Measurements from ENCODE around the gene RELL2.
A peak's percentile ranks its signal among the peaks of the same experiment; 100 is the strongest.

The RELL2 gene

DNA sequence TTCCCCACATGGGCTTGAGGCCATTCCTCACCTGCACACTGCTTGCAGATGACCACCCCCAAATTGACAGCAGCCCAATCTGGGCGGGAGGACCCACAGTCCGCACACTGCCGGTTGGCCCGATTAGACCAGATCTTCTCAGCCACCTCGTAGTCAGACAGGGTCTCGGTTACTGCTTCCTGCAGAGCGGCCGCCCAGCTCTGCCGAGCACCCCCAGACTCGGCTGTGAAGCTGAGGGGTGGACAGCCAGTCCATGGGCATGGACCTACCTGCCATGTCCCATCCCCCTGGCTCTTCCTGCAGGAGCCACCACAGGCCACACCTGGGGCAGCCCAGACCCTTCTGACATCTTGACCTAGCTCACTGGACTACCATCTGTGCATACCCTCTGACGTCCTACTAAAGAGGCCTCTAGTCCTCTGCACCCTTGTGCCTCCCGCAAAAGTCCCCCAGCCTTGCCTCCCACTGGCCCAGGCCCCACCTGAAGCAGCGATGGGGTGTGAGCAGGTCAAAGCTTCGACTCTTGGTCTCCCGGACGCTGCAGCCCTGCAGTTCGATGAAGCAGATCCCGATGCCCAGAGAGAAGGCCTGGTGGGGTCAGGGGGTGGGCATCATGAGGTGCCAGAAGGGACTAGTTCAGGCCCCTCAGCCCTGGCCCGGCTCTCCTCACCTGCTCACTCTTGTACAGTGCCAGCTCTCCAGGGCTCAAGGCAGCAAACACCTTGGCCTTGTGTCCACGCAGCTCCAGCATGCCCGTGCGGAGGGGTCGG is 35.5 kb downstream of the RELL2 start:
- no peak overlapping the region for H3K27ac ChIP-seq
- no peak for DNase-seq (ENCODE audit: low read depth, low spot score)

DNA sequence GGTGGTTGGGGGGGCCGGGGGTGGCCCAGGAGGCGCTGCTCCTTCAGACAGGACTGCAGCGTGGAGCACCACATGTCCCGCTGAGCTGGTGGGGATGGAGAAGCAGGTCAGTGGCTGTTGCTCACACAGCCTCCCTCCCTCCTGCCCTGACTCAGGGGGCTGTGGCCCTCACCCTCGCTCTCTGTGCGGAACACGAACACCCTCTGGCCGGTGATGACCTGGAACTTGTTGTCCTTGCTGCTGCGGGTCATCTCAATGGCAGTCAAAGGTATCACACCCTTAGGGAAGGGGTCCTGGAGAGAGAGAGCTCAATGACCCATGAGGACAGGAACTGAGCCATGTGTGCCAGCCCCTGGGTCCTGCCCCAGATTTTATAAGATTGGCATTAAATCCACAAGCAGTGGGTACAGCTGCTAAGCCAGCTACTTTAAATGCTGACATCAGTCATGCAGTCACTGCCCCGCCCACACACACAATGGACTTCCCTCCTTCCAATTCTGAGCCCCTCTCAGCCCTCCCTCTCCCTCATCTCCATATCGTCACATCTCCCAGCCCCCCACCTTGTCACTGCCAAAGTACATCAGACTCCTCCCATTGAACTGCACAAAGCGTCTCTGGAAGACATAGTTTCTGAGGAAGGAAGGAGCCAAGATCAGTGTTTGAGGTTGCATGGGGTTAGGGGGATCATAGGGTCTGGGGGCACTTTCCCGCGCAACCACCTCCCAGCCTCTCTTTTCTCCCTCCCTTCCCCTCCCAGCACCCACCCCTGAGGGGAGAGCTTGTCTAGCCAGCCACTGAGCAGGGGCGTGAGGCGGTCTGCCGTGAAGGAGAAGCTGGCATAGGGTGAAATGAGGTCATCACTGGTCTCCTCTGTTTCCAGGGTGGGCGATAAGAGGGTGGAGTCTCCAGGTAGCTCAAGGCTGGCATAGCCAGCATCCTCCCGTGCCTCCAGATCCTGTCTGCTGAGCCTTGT is 36.3 kb downstream of the RELL2 start:
- no peak for DNase-seq (ENCODE audit: low read depth, low spot score)
- no peak overlapping the region for H3K27ac ChIP-seq

DNA sequence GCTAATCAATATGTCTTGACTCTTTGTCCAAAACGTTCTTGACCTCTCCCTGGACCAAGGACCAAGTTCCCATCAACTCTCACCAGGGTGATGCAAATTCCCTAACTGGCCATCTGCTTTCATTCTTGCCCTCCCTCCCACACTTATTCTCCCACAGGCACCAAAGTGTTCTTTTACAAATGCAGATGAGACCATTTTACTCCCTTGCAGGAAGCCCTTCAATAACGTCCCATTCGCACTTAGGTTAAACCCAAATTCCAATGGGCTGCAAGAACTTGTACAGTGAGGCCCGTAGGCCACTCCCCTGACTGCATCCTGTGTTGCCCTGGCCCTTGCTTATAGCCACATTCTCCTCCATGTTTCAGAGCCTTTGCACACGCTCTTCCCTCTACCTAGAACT is 38.0 kb downstream of the RELL2 start:
- no peak overlapping the region for H3K27ac ChIP-seq
- no peak for DNase-seq (ENCODE audit: low read depth, low spot score)

DNA sequence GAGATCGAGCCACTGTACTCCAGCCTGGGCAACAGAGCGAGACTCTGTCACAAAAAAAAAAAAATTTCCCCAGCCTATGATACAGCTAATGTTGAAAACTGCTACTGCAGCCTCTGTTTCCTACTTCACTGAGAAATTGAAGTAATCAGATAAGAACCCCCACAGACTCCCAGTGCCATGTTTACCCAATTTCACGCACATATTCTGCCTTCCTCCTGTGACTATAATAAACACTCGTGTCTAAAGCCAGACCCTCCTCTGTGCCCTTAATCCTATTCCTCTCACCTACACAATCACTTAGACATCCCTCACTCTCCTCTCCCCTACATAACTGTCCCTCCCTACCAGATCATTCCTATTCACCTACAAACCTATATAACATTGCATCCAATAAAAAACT is 38.9 kb downstream of the RELL2 start:
- DNase-seq (ENCODE audit: low read depth, low spot score) = no peak

DNA sequence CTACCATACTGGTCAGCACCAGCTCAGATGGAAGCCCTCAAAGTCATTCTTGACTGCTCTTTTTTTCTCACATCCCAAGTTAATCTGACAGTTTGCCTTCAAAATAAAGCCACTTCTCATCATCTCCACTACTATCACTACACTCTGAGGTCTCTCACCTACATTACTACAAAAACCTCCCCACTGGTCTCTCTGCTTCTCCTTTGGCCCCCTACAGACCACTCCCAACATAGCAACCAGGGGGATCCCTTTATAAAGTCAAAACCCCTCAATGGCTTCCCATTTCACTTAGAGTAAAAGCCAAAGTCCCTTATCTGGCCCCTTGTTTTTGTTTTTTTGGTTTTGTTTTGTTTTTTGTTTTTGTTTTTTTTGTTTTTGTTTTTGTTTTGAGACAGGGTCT is 40.6 kb downstream of the RELL2 start:
- no peak for DNase-seq (ENCODE audit: low read depth, low spot score)
- H3K27ac ChIP-seq = no peak overlapping the region

More for the DNA sequence above, 38.9 kb downstream of the RELL2 start:
- H3K27ac ChIP-seq = no peak overlapping the region

DNA sequence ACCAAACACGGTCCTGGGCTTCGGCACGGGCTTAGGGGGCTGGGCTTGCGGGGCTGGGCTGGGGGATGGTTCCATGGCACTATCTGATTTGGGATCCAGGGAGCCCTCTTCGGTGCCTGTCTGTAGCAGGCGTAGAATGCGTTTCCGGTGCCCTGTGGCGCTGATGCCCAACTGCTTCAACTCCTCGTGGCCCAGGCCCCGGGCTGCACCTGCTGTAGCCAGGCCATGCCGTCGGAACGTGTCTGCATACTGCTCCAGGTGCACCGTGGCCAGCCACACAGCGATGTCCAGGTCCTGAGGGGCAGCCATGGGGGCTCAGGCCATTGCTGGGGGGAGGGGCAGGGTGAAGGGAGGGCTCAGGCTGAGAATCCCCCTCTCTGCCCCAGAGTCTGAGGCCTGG is 43.4 kb downstream of the RELL2 start:
- no peak overlapping the region for H3K27ac ChIP-seq
- no peak for DNase-seq (ENCODE audit: low read depth, low spot score)

DNA sequence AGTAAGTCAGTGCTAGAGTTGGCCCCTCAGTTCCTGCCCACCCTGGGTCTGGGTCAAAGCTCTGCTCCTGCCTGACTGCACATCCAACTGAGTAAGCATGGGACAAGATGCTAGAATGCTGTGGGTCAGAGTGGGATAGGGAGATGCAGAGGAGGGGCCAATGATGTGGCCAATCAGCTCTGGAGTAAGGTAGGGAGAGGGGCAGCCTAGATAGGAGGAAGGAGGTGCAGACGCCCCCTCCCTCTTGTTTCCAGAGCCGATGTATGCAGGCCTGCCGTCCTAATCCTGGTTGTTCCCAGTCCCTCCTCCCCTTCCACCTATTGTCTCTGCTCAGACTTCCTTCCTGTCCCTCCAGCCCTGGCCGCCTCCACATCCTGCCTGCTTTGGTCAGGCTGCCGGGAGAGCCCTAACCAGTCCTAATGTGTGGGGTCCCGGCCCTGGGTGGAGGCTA is 44.0 kb downstream of the RELL2 start:
- H3K27ac ChIP-seq = peak overlapping the region; percentile 80
- DNase-seq (ENCODE audit: low read depth, low spot score) = no peak

DNA sequence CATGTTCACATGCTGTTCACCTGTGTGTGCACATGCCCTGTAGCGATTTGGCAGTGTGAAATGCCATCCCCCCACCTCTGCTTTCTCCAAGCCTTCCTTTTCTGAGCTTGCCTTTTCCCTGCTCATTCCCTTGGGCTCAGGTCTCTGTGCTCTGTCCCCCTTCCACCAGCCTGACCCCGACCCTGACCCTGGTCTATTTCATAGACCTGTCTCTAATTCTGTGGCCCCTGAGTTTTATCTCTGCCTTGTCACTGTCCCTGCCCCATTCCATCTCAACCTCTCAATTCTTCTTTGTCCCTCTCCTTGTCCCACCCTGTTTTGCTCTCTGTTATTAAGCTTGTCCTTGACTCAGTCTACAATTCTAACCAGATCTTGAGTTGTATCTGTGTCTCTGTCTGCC is 44.5 kb downstream of the RELL2 start:
- no peak for DNase-seq (ENCODE audit: low read depth, low spot score)
- H3K27ac ChIP-seq = peak overlapping the region; percentile 80

DNA sequence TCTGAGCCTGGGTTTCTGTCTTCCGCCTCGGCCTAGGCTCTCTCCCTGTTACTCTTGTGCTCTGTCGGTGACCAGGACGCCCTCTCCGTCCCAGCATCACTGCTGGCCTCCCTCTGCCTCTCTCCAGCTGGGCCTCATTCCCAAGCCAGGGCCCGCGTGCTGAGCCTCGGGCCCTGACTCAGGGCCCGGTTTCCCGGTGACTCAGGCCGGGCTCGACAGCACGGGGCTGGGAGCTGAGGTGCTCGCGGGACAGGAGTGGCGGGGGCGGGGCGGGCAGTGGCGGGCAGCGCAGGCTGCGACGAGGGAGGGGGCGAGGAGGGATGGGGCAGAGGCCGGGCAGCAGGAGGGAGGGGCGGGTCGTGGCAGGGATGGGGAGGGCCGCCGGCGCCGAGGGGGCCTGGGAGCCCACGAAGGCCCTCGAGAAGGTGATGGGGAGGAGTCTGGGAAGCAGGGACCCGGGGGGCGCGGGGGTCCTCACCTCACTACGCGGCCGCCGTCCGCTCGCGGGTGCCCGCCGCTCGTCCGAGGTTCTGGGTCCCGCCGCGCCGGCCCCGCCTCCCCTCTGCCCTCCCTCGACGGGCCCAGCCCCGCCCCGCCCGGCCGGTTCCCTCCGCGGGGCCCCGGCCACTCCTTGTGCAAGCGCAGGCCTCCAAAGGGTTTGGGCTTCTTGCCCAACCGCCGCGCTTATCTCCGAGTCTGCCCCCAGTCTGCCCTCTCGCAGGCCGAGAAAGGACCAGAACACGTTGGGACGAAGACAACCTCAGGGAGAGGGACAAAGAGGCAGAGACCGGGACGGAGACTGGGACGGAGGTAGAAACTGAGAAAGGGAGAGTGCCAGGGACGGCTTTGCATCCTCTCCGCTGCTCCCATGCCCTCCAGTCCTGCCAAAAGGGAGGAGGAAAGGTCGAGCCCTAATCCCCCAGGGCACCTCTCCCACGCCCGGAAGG is 45.2 kb downstream of the RELL2 start, which contains the start of gene ARAP3:
Gene ARAP3 (minus strand): TSS at position 536 of the 947 bp plus-strand sequence. CDS start 1,744 bp downstream, outside the sequence.
- H3K27ac ChIP-seq = peak within 1 kb of the TSS; percentile 80

DNA sequence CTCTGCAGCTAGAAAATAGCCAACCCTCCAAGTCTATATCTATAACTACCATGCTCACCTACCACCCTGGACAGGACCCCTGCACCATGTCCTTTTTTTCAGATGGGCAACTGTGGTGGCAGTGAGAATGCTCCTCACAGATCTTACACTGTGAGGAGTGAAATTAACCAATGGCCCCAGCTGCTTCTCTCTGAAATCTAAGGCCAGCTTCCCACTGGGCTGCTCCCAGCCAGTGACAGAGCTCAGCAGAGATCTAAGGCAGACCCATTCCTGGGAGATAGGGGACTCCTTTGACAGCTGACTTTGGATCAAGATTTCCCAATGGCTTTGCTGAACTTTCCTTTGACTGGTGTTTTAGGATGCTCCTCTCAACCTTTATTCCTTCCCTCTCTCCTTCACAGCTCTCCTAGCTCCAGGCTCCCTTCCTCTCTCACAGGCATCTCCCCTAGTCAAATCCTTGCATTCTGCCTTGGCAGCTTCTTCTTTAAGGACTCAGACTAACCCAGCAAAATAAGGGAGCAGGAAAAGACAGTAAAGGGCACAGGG is 46.9 kb downstream of the RELL2 start:
- no peak for DNase-seq (ENCODE audit: low read depth, low spot score)
- no peak overlapping the region for H3K27ac ChIP-seq

More for the DNA sequence above, 45.2 kb downstream of the RELL2 start, which contains the start of gene ARAP3:
- peak; percentile 27 for DNase-seq (ENCODE audit: low read depth, low spot score)

DNA sequence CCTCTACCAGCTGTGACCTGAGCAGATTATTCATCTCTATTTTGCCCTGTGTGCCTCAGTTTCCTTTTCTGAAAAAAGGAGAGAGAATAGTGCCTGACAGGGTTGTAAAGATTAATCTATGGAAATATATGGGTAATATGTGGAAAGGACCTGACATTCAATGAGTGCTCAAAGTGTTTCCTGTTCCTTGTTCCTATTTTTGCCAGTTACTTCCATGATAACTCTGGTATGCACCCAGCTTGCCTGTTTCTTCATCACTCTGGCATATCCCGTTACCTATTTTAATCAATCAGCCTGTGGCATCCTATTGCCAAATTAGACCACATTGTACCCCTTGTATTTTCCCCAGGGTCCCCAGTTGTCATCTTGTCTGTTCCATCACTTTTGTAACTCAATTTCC is 48.8 kb downstream of the RELL2 start:
- DNase-seq (ENCODE audit: low read depth, low spot score) = no peak
- H3K27ac ChIP-seq = no peak overlapping the region

DNA sequence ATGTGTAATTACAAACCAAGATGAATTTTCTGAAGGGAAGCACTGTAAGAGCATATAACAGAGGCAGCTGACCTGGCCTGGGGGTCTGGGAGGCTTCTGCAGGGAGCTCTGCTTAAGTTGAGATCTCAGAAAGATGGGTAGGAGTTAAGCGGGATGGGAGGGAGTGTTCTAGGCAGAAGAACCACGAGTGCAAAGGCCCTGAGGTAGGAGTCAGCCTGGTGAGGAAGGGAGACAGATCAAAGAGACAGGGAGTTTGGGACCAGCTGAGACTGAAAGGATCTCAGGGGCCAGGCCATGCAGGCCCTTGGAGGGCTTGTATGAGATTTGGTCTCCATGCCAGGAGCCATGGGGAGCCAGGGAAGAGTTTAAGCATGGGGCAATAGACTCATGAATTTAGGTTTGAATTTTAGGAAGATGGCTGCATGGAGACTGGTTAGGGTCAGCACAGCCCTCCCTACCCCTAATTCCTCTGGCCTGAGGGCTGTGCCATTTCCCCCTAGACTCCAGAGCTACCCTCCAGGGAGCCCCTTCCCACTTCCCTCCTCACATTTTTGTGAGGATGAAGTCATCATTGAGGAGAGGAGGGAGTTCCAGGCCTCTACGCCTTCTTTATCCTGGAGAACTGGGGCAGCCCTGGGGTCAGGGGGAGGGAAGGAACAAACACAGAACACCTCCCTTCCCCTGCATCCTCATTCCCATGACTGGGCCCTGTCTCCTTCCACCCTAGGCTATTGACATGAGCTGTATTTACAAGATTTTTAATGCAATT is 50.0 kb downstream of the RELL2 start:
- H3K27ac ChIP-seq = no peak overlapping the region
- DNase-seq (ENCODE audit: low read depth, low spot score) = no peak
